Right renal cortex interstitium (tissue), 3 donors: ENCODE data around the gene RRAS. TPM values are rescaled to one million over a fixed set of nuclear protein-coding genes. Genes with fewer than 3 reads are reported as not detected.
A peak's percentile ranks its signal among the peaks of the same experiment; 100 is the strongest.

Experiments used
- DNase-seq, 3 donors: peaks; one replicate each; pipeline ENCODE4 v3.0.0-alpha.2; 2013; ENCODE audit warnings: low read depth in 3 of 3, low spot score in 2 of 3
- polyA plus RNA-seq, 3 donors: library from polyadenylated mRNA; unstranded; fragments of 120-200 nt; gene quantifications; one replicate each; pipeline ENCODE4 v1.2.1, GENCODE V29; 2013; ENCODE audit not compliant: insufficient read length in 3 of 3

The RRAS gene
- polyA plus RNA-seq, 3 donors, result 19.8 to 23.1 (median 21.3) TPM

DNA sequence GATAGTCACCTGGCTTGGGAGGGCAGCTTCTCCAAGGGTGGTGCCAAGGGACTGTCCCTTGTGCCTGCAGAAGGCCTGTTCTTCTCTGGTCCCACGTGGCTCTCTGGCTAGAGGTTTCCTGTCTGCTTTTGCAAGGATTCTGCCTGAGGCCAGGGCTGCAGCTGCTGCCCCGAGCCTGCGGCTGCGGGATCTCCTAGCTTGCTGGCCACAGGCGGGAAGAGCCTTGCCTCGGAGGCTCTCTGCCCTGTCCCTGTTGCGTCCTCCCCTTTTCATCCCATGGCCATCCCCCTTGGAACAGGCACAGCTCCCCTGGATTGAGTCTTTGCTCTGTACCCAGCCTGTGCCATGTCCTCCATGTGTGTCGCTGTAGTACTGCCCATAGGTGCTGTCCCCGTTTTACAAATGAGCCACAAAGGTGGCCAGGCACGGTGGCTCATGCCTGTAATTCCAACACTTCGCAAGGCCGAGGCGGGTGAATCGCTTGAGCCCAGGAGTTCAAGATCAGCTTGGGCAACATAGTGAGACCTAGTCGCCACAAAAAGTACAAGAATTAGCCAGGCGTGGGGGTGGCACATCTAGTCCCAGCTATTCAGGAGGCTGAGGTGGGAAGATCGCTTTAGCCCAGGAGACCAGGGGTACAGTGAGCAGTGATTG is 16.6 kb upstream of the RRAS start:
- no peak for DNase-seq

DNA sequence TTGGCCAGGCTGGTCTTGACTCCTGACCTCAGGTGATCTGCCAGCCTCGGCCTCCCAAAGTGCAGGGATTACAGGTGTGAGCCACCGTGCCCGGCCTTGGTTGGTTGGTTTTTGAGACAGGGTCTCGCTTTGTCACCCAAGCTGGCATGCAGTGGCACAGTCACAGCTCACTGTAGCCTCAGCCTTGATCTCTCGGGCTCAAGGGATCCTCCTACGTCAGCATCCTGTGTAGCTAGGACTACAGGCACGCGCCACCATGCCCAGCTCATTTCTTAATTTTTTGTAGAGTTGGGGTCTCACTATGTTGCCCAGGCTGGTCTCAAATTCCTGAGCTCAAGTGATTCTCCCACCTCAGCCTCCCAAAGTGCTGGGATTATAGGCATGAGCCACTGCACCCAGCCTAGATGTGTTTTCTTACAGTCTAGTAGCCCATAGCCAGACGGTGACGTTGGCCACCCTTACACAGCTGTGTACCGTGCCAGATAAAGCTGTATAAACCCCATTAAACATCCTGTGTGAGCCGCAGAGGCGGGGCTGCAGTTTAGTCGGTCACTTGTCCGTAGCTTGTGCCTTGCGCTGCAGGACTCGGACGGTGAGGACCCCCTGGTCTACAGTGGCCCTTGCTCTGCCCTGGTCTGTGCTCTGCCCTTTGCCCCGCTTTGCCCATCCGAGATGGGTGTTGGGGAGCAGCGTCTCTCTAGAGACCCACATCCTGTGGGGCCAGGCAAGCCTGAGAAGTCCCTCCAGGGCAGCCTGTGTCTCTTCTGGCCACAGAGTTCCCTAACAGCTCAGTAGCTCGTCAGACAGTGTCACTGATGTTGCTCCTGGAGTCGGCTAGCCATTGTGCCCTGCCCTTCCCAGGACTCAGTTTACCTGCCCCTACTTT is 15.9 kb upstream of the RRAS start:
- DNase-seq, result no peak

DNA sequence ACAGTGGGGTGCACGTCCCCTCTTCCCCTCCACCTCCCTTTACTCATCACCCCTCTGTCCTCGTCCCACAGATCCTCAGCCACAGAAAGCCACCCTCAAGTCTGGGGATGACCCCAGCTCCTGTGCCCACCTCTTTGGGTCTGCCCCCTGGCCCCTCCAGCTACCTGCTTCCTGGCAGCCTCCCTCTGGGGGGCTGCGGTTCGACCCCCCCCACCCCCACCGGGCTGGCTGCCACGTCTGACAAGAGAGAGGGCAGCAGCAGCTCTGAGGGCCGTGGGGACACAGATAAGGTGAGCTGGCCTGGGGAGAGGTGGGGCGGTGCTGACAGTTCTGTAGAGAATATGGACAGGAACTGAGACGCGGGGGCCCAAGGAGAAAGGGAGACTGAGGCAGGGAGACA is 14.6 kb upstream of the RRAS start:
- no peak for DNase-seq

- no peak for DNase-seq
Measured at GRCh38 chr19:49653466-49653806, 13.5 kb upstream of the RRAS start.

- DNase-seq, result no peak
Measured at GRCh38 chr19:49652551-49653465, 12.9 kb upstream of the RRAS start.

DNA sequence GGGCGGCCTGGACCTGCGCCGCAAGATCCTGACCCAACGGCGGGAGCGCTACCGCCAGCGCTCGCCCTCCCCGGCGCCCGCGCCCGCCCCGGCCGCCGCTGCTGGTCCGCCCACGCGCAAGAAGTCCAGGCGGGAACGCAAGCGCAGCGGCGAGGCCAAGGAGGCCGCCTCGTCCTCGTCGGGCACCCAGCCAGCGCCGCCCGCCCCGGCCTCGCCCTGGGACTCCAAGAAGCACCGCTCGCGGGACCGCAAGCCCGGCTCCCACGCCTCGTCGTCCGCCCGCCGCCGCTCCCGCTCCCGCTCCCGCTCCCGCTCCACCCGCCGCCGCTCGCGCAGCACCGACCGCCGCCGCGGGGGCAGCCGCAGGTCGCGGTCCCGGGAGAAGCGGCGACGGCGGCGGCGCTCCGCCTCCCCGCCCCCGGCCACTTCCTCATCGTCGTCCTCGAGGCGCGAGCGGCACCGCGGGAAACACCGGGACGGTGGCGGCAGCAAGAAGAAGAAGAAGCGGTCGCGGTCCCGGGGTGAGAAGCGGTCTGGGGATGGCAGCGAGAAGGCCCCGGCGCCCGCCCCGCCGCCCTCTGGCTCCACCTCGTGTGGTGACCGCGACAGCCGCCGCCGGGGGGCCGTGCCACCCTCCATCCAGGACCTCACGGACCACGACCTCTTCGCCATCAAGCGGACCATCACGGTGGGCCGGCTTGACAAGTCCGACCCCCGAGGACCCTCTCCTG is 12.0 kb upstream of the RRAS start:
- no peak for DNase-seq

DNA sequence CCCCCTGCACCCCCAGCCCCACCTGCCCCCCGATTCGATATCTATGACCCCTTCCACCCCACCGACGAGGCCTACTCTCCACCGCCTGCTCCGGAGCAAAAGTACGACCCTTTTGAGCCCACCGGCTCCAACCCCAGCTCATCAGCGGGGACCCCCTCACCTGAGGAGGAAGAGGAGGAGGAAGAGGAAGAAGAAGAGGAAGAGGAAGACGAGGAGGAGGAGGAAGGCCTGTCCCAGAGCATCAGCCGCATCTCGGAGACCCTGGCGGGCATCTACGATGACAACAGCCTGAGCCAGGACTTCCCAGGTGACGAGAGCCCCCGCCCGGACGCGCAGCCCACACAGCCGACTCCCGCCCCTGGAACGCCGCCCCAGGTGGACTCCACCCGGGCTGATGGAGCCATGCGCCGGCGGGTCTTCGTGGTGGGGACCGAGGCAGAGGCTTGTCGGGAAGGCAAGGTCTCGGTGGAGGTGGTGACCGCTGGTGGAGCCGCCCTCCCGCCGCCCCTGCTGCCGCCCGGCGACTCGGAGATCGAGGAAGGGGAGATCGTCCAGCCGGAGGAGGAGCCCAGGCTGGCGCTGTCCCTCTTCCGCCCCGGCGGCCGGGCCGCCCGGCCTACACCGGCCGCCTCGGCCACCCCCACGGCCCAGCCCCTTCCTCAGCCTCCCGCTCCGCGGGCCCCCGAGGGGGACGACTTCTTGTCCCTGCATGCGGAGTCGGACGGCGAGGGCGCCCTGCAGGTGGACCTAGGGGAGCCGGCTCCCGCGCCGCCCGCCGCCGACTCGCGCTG is 11.3 kb upstream of the RRAS start:
- DNase-seq, result no peak

- no peak for DNase-seq
Measured at GRCh38 chr19:49646586-49646985, 6.6 kb upstream of the RRAS start.

GRCh38 chr19:49645995-49646394 is 6.1 kb upstream of the RRAS start:
- DNase-seq, result no peak

GRCh38 chr19:49645592-49645991 is 5.6 kb upstream of the RRAS start:
- no peak for DNase-seq

DNA sequence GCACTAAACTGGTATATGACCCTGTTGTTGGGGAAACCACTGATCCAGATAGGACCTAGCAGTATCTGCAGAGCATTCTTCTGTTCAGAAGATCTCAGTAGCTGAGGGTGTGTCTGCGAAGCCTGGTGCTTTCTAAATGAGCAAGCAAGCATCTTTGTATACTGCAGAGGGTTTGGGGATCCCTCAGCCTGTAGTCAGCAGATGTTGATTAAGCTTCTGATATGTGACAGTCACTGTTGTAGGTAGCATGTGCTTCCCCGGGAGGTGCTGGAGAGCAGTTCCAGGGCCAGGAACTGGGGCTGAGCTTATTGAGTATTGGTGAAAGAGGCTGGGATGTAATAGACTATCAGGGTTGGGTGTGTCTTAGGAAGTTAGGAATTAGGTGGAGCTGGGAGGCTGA is 3.5 kb upstream of the RRAS start:
- DNase-seq, result no peak

- no peak for DNase-seq
Measured at GRCh38 chr19:49642492-49643035, 2.6 kb upstream of the RRAS start.

DNA sequence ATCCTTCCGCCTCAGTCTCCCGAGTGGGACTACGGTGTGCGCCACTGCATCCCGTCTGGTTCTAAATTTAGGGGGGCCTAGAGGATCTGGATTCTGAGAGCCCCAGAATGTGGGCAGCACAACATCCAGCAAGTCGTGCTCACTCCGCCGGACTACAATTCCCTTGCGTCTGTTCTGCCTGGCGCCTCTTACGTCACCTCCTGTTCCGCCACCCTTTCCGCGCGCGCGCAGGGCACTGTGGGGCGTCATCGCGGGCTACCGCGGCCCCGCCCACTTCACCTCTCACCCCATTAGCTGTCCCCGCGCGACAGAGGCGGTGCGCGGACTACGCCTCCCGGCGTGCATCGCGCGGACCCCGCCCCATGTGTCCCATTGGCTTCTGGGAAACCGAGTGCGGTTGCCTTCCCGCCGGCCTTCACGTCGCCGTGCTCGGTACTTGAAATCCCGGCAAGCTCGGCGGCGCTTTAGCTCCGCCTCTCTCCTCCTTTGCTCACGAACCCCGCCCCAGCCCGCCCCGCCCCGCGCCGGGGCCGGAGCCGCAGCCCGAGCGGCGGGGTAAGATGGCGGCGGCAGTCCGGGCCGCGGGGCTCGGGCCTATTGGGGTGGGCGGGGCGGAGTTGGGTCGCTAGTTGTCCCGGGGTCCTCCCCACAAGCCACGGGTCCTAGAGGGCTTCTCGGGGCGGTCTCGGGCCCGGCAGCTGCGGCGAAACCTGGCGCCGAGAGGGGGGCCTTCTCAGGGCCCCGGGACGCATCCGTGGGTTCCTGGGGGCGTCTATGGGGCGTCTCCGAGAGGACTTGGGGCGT is 1.9 kb upstream of the RRAS start, which contains the start of gene SCAF1:
Gene SCAF1, plus strand, starts transcription at position 522 of the 804 bp plus-strand sequence. CDS start 2,818 bp downstream, outside the sequence.
- DNase-seq, result peak; percentile 94 to 98 (median 95)

- no peak for DNase-seq
Measured at GRCh38 chr19:49639401-49640112, 386 bp downstream of the RRAS start.

DNA sequence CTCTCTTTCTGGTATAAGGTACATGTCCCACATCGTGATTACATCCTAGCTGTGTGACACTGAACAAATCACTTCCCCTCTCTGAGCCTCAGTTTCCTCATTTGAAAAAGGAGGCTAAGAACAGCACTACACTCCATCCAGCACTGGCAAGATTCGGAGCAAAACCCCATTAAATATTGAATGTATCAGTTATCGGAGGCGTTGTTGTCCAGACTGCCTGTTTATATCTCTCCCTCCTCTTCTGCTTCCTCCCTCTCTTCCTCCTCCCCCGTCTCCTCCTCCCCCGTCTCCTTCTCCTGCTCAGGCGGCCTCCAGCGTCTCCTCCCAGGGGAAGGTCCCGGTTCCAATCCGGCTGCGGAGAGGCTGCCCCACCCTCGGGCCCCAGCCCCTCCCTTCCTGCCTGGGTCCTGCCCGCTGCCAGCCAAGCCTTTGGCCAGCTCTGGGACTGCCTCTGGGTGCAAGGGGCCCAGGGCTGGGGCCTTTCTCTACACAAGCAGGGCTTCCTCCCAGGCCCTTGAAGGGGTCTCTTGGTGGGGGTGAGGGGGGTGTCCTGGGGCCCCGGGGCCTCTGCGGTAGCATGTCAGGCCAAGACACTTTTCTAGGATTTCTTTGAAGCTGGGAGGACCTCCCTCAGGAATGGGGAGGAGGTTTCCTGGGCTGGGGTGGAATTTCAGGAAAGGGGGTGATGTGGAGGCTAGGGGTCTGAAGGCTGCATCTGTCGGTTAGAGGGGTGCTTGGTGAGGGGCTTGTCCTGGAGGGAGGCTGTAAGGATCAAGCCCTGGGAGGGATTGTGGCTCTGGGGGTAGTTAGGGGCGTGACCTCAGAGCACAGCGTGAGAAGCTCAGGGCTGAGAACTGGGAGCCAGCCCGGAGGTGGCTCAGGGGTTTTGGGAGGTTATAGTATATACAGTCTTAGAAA is 1.9 kb downstream of the RRAS start:
- DNase-seq, result no peak

DNA sequence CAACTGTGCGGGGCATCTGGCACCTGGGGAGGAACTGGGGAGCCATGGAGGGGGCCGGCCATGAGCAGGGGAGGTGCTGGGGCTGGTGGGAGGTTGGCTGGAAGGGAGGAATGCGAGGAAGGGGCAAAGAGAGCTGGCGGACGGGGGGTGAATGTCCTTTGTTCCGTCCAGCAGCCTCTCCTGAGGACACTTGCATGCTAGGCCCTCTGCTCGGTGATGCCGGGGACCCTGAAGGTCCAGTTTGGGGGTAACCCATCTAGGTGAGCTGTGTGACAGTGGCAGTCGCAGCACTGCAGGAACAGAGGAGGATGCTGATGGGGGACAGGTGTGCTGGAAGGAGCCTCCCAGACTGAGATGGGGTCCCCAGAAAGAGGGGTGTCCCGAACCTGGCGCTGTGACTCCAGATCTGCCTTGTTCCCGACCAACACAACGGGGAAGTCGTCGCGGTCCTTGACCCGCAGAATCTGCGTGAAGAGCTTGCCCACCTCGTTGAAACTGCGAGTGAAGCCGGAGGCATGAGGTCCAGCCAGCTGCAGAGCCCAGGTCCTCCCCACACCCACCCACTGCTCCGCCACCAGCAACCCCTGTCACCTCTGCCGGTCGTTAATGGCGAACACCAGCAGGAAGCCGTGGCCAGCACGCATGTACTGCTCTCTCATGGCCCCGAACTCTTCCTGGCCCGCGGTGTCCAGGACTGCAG is 3.6 kb downstream of the RRAS start:
- DNase-seq, result no peak
